ENCODE results near the gene ATM. TPM values are rescaled to one million over a fixed set of nuclear protein-coding genes. Genes with fewer than 3 reads are reported as not detected.
"Not testable (repeated sequence)": the region's sequence is repeated elsewhere in the genome, so short reads cannot be mapped to it uniquely, and the experiment has no call there.

ATM gene
- total RNA-seq, 2 experiments from 2014 or later, result 31.3 to 31.6 TPM

- no peak for DNase-seq
- Mint-ChIP-seq H3K4me3 (no peak overlapping the region), H3K36me3 (peaks cover 3% of the 10 kb centered on the region), H3K27ac (no peak overlapping the region), H3K27me3 (no peaks in the 10 kb centered on the region), H3K9me3 (no peaks in the 10 kb centered on the region), H3K4me1 (ENCODE audit: low read depth) (peaks cover 27% of the 10 kb centered on the region)
- CTCF ChIA-PET, result no interaction called here
- intact Hi-C loops (cut with micrococcal nuclease), result loop anchor here (10.0 kb wide), 2 partner anchors 123 to 303 kb away; partner anchors contain the start of gene C11orf65
- POLR2A ChIA-PET, result no interaction called here
Measured at GRCh38 chr11:108341654-108342053, 118.8 kb downstream of the ATM start.

GRCh38 chr11:108343714-108344113 lies 120.8 kb downstream of the ATM start:
- Mint-ChIP-seq H3K36me3 (peaks cover 3% of the 10 kb centered on the region), H3K9me3 (no peaks in the 10 kb centered on the region), H3K4me1 (ENCODE audit: low read depth) (peaks cover 23% of the 10 kb centered on the region), H3K27me3 (no peaks in the 10 kb centered on the region), H3K4me3 (no peak overlapping the region), H3K27ac (no peak overlapping the region)
- DNase-seq, result no peak
- ChIA-PET CTCF (interaction anchor here (0.6 kb wide), 1 partner anchor 1006 kb away, joined by 4 read pairs; no protein-coding TSS in a partner anchor), POLR2A (no interaction called here)
- intact Hi-C loops (cut with micrococcal nuclease), result loop anchor here (10.0 kb wide), 2 partner anchors 121 to 301 kb away; partner anchors contain the start of gene C11orf65

- POLR2A ChIA-PET, result no interaction called here
- DNase-seq, result no peak
- Mint-ChIP-seq H3K27me3 (no peaks in the 10 kb centered on the region), H3K4me1 (ENCODE audit: low read depth) (peaks cover 16% of the 10 kb centered on the region), H3K36me3 (peaks cover 8% of the 10 kb centered on the region), H3K27ac (no peak overlapping the region), H3K4me3 (no peak overlapping the region), H3K9me3 (no peaks in the 10 kb centered on the region)
- CTCF ChIA-PET, result interaction anchor here (1.4 kb wide), 1 partner anchor 303 kb away, joined by 4 read pairs; no protein-coding TSS in a partner anchor
- intact Hi-C loops (cut with micrococcal nuclease), result loop anchor here (10.0 kb wide), 2 partner anchors 119 to 299 kb away; partner anchors contain the start of gene C11orf65
Measured at GRCh38 chr11:108345767-108346166, 122.9 kb downstream of the ATM start.

GRCh38 chr11:108346451-108346850 lies 123.6 kb downstream of the ATM start:
- no peak for DNase-seq
- no peak overlapping the region for H3K4me3 Mint-ChIP-seq
- peaks cover 8% of the 10 kb centered on the region for H3K36me3 Mint-ChIP-seq
- H3K27ac Mint-ChIP-seq, result no peak overlapping the region
- intact Hi-C loops (cut with micrococcal nuclease), result loop anchor here (10.0 kb wide), 2 partner anchors 118 to 298 kb away; partner anchors contain the start of gene C11orf65
- POLR2A ChIA-PET, result no interaction called here
- peaks cover 12% of the 10 kb centered on the region for H3K4me1 Mint-ChIP-seq (ENCODE audit: low read depth)
- no peaks in the 10 kb centered on the region for H3K9me3 Mint-ChIP-seq
- no peaks in the 10 kb centered on the region for H3K27me3 Mint-ChIP-seq
- CTCF ChIA-PET, result no interaction called here

- DNase-seq, result no peak
- H3K36me3 Mint-ChIP-seq, result peaks cover 21% of the 10 kb centered on the region
Measured at GRCh38 chr11:108351468-108351867, 128.6 kb downstream of the ATM start.

GRCh38 chr11:108364159-108364558 lies 141.3 kb downstream of the ATM start:
- peaks cover 23% of the 10 kb centered on the region for H3K36me3 Mint-ChIP-seq
- no peaks in the 10 kb centered on the region for H3K27me3 Mint-ChIP-seq
- peaks cover 3% of the 10 kb centered on the region for H3K9me3 Mint-ChIP-seq
- H3K4me1 Mint-ChIP-seq (ENCODE audit: low read depth), result no peaks in the 10 kb centered on the region
- intact Hi-C loops (cut with micrococcal nuclease), result no loop called here
- H3K27ac Mint-ChIP-seq, result no peak overlapping the region
- ChIA-PET POLR2A (no interaction called here), CTCF (no interaction called here)
- no peak overlapping the region for H3K4me3 Mint-ChIP-seq
- DNase-seq, result no peak

More at GRCh38 chr11:108351468-108351867, 128.6 kb downstream of the ATM start:
- no peaks in the 10 kb centered on the region for H3K27me3 Mint-ChIP-seq
- H3K27ac Mint-ChIP-seq, result no peak overlapping the region
- intact Hi-C loops (cut with micrococcal nuclease), result no loop called here
- H3K9me3 Mint-ChIP-seq, result no peaks in the 10 kb centered on the region
- POLR2A ChIA-PET, result no interaction called here
- no peak overlapping the region for H3K4me3 Mint-ChIP-seq
- no peaks in the 10 kb centered on the region for H3K4me1 Mint-ChIP-seq (ENCODE audit: low read depth)
- CTCF ChIA-PET, result interaction anchor here (0.6 kb wide), 1 partner anchor 155 kb away, joined by 4 read pairs; no protein-coding TSS in a partner anchor

- H3K27ac Mint-ChIP-seq, result no peak overlapping the region
- ChIA-PET POLR2A (no interaction called here), CTCF (interaction anchor here (0.6 kb wide), 1 partner anchor 23 kb away, joined by 3 read pairs; no protein-coding TSS in a partner anchor)
- H3K27me3 Mint-ChIP-seq, result no peaks in the 10 kb centered on the region
- H3K4me1 Mint-ChIP-seq (ENCODE audit: low read depth), result peaks cover 4% of the 10 kb centered on the region
- intact Hi-C loops (cut with micrococcal nuclease), result no loop called here
- peaks cover 26% of the 10 kb centered on the region for H3K36me3 Mint-ChIP-seq
- H3K9me3 Mint-ChIP-seq, result peaks cover 7% of the 10 kb centered on the region
- H3K4me3 Mint-ChIP-seq, result no peak overlapping the region
- DNase-seq, result no peak
Measured at GRCh38 chr11:108368134-108368533, 145.3 kb downstream of the ATM start.

- Mint-ChIP-seq H3K27ac (no peak overlapping the region), H3K4me1 (ENCODE audit: low read depth) (peaks cover 4% of the 10 kb centered on the region), H3K9me3 (peaks cover 11% of the 10 kb centered on the region), H3K4me3 (no peak overlapping the region), H3K27me3 (no peaks in the 10 kb centered on the region), H3K36me3 (peaks cover 28% of the 10 kb centered on the region)
- intact Hi-C loops (cut with micrococcal nuclease), result no loop called here
- no peak for DNase-seq
- ChIA-PET CTCF (no interaction called here), POLR2A (no interaction called here)
Measured at GRCh38 chr11:108369064-108369463, 146.2 kb downstream of the ATM start.

GRCh38 chr11:108370315-108370714 lies 147.4 kb downstream of the ATM start:
- intact Hi-C loops (cut with micrococcal nuclease), result no loop called here
- H3K27ac Mint-ChIP-seq, result no peak overlapping the region

GRCh38 chr11:108370990-108371389 lies 148.1 kb downstream of the ATM start:
- peaks cover 17% of the 10 kb centered on the region for H3K36me3 Mint-ChIP-seq
- no peak for DNase-seq
- no peak overlapping the region for H3K27ac Mint-ChIP-seq
- no peak overlapping the region for H3K4me3 Mint-ChIP-seq
- H3K27me3 Mint-ChIP-seq, result no peaks in the 10 kb centered on the region
- H3K4me1 Mint-ChIP-seq (ENCODE audit: low read depth), result peaks cover 4% of the 10 kb centered on the region
- intact Hi-C loops (cut with micrococcal nuclease), result no loop called here
- peaks cover 15% of the 10 kb centered on the region for H3K9me3 Mint-ChIP-seq
- CTCF ChIA-PET, result no interaction called here
- POLR2A ChIA-PET, result no interaction called here

More at GRCh38 chr11:108370315-108370714, 147.4 kb downstream of the ATM start:
- peaks cover 20% of the 10 kb centered on the region for H3K36me3 Mint-ChIP-seq
- no peaks in the 10 kb centered on the region for H3K27me3 Mint-ChIP-seq
- H3K4me1 Mint-ChIP-seq (ENCODE audit: low read depth), result peaks cover 4% of the 10 kb centered on the region
- H3K4me3 Mint-ChIP-seq, result no peak overlapping the region
- DNase-seq, result no peak
- CTCF ChIA-PET, result interaction anchor here (0.6 to 0.7 kb wide), 2 partner anchors 200 to 245 kb away, joined by 3 to 4 read pairs; no protein-coding TSS in a partner anchor
- POLR2A ChIA-PET, result no interaction called here
- peaks cover 15% of the 10 kb centered on the region for H3K9me3 Mint-ChIP-seq

- CTCF ChIA-PET; DNase-seq; H3K4me1 Mint-ChIP-seq (ENCODE audit: low read depth); POLR2A ChIA-PET; H3K27me3 Mint-ChIP-seq; intact Hi-C loops (cut with micrococcal nuclease); H3K27ac Mint-ChIP-seq; H3K4me3 Mint-ChIP-seq: not testable (repeated sequence)
- H3K9me3 Mint-ChIP-seq, result peaks cover 15% of the 10 kb centered on the region
- peaks cover 11% of the 10 kb centered on the region for H3K36me3 Mint-ChIP-seq
Measured at GRCh38 chr11:108373505-108373904, 150.6 kb downstream of the ATM start.

- Mint-ChIP-seq H3K9me3 (no peaks in the 10 kb centered on the region), H3K4me1 (ENCODE audit: low read depth) (no peaks in the 10 kb centered on the region), H3K27me3 (no peaks in the 10 kb centered on the region), H3K4me3 (no peak overlapping the region), H3K27ac (no peak overlapping the region), H3K36me3 (no peaks in the 10 kb centered on the region)
- intact Hi-C loops (cut with micrococcal nuclease), result no loop called here
- POLR2A ChIA-PET, result no interaction called here
- DNase-seq, result no peak
- CTCF ChIA-PET, result no interaction called here
Measured at GRCh38 chr11:108388576-108388975, 165.7 kb downstream of the ATM start.

- ChIA-PET POLR2A (no interaction called here), CTCF (no interaction called here)
- intact Hi-C loops (cut with micrococcal nuclease), result no loop called here
- H3K9me3 Mint-ChIP-seq, result no peaks in the 10 kb centered on the region
- no peaks in the 10 kb centered on the region for H3K4me1 Mint-ChIP-seq (ENCODE audit: low read depth)
- no peak overlapping the region for H3K27ac Mint-ChIP-seq
- no peaks in the 10 kb centered on the region for H3K36me3 Mint-ChIP-seq
- no peak for DNase-seq
- no peak overlapping the region for H3K4me3 Mint-ChIP-seq
- no peaks in the 10 kb centered on the region for H3K27me3 Mint-ChIP-seq
Measured at GRCh38 chr11:108392353-108392752, 169.5 kb downstream of the ATM start.

Measured in activated CD4-positive, alpha-beta memory T cell treated with anti-CD3 and anti-CD28 coated beads for 36 hours (primary cell).